Measurements from ENCODE around the gene RAPGEF1. TPM values are rescaled to one million over a fixed set of nuclear protein-coding genes. Genes with fewer than 3 reads are reported as not detected.

The RAPGEF1 gene
- total RNA-seq, 4 donors from 2014 or later, result 13.1 to 73.7 (median 26.2) TPM

GRCh38 chr9:131724683-131725082 is 15.2 kb downstream of the RAPGEF1 start:
- DNase-seq, result no peak
- H3K9me3 ChIP-seq, result no peaks in the 10 kb centered on the region
- no peaks in the 10 kb centered on the region for H3K27me3 ChIP-seq
- TF ChIP-seq CTCF (IDR thresholded peaks at IDR 0.05), result no peak
- no peak for TF ChIP-seq POLR2A (IDR thresholded peaks at IDR 0.05)
- H3K4me3 ChIP-seq, result no peak overlapping the region
- no peaks in the 10 kb centered on the region for H3K4me1 ChIP-seq
- intact Hi-C loops (cut with DNase I; ENCODE audit: low total_unique reads), result no loop called here
- H3K36me3 ChIP-seq, result no peaks in the 10 kb centered on the region
- H3K27ac ChIP-seq, result no peak overlapping the region

GRCh38 chr9:131723632-131724031 is 16.2 kb downstream of the RAPGEF1 start:
- TF ChIP-seq CTCF (IDR thresholded peaks at IDR 0.05), result no peak
- TF ChIP-seq POLR2A (IDR thresholded peaks at IDR 0.05), result no peak
- H3K27ac ChIP-seq, result no peak overlapping the region
- H3K4me3 ChIP-seq, result no peak overlapping the region
- H3K9me3 ChIP-seq, result no peaks in the 10 kb centered on the region
- no peaks in the 10 kb centered on the region for H3K27me3 ChIP-seq
- DNase-seq, result no peak
- H3K36me3 ChIP-seq, result no peaks in the 10 kb centered on the region
- intact Hi-C loops (cut with DNase I; ENCODE audit: low total_unique reads), result no loop called here
- H3K4me1 ChIP-seq, result no peaks in the 10 kb centered on the region

GRCh38 chr9:131722255-131722654 is 17.6 kb downstream of the RAPGEF1 start:
- no peaks in the 10 kb centered on the region for H3K9me3 ChIP-seq
- H3K27ac ChIP-seq, result no peak overlapping the region
- no peak overlapping the region for H3K4me3 ChIP-seq
- no peaks in the 10 kb centered on the region for H3K27me3 ChIP-seq
- intact Hi-C loops (cut with DNase I; ENCODE audit: low total_unique reads), result no loop called here
- no peak for DNase-seq
- no peak for TF ChIP-seq CTCF (IDR thresholded peaks at IDR 0.05)
- TF ChIP-seq POLR2A (IDR thresholded peaks at IDR 0.05), result no peak
- H3K4me1 ChIP-seq, result no peaks in the 10 kb centered on the region
- H3K36me3 ChIP-seq, result no peaks in the 10 kb centered on the region

GRCh38 chr9:131721076-131721475 is 18.8 kb downstream of the RAPGEF1 start:
- no peak for TF ChIP-seq CTCF (IDR thresholded peaks at IDR 0.05)
- TF ChIP-seq POLR2A (IDR thresholded peaks at IDR 0.05), result no peak
- no peak overlapping the region for H3K4me3 ChIP-seq
- H3K27me3 ChIP-seq, result no peaks in the 10 kb centered on the region
- intact Hi-C loops (cut with DNase I; ENCODE audit: low total_unique reads), result no loop called here
- no peaks in the 10 kb centered on the region for H3K9me3 ChIP-seq
- no peaks in the 10 kb centered on the region for H3K36me3 ChIP-seq
- no peaks in the 10 kb centered on the region for H3K4me1 ChIP-seq
- no peak for DNase-seq
- no peak overlapping the region for H3K27ac ChIP-seq

GRCh38 chr9:131720330-131720729 is 19.5 kb downstream of the RAPGEF1 start:
- Histone ChIP-seq H3K27ac (no peak overlapping the region), H3K4me1 (no peaks in the 10 kb centered on the region), H3K4me3 (no peak overlapping the region), H3K36me3 (no peaks in the 10 kb centered on the region), H3K27me3 (no peaks in the 10 kb centered on the region), H3K9me3 (no peaks in the 10 kb centered on the region)
- DNase-seq, result no peak
- intact Hi-C loops (cut with DNase I; ENCODE audit: low total_unique reads), result no loop called here
- TF ChIP-seq POLR2A (IDR thresholded peaks at IDR 0.05) (no peak), CTCF (IDR thresholded peaks at IDR 0.05) (no peak)

All from uterus (tissue), 4 donors.